Measurements from ENCODE around the gene LCOR.

Gene LCOR

DNA sequence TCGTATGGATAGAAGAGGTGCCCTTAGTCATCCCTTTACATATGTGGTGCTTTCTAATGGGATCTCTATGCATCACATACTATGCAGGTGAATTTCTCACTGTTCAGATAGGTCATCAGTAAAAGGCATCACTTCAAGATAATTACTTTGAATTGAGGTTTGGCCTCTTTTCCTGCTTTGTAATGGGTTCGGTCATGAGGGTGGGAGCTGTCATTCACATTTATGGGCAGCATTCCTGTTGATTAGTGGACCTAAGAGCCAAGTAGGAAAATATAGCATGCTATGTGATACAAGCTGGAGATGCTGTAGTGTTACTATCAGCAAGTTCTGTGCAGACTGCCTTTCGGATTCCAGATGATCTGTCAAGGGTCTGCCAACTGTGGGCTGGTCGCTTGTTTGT lies 156.3 kb downstream of the LCOR start:
- no peak for DNase-seq

DNA sequence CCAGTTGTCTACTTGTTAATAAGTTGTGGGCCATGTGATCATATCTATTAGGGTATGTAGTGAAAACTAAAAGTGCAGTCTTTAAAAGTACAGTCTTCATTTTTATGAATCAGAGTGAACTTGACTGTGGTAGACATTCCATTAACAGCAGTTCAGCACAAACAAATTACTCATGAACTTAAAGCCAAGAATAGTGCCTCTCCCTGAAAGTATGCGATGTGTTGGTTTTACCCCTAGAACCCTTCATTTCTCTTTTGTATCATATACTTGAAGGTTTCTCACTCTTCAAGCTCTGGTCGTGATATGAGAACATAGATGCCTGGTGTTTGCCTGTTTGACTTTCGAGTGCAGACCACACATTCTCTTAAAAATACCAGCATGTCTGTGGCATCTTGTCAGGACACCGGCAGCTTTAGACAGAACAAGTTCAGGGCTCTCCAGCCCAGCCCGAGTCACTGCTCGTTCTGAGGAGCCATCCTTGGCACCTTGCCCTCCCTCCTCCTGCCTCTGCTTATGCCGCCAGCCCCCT lies 159.3 kb downstream of the LCOR start:
- no peak for DNase-seq

DNA sequence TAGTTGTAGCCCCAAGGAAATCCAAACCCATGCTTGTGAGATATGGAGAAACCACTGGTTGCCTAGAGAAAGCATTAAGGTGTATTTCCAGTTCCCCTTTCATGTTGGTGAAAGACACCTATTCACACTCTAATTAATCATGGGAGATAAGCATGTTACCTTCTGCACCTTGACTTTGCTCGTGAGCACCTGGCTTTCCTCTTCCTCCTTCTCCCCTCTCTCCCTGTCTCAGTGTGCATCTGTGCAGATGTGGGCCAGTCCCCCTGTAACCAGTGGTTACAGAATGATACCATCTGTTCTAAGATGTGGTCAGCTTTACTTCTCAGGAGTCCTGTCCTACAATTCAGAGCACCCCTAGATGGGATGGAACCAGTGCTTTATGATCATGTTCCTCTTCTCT lies 160.6 kb downstream of the LCOR start:
- DNase-seq, result no peak

DNA sequence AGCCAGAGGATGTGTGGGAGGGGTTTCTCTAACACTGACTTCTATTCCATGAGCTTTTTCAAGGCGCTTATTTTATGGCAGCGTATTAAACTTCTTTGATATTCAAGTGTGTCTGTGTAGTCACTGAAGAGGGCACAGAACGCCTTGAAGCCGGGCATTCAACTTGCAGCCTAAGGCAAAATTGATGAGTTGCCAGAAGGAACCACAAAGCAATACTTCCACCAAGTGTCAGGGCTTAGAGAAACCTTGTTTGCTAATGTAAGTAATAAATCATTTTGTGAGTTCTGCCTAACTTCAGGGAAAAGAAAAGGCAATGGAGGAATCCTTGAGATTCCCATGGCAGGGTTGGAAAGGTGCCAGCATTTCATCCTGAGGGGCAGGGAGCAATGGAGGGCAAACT lies 163.8 kb downstream of the LCOR start:
- peak; percentile 39 for DNase-seq

DNA sequence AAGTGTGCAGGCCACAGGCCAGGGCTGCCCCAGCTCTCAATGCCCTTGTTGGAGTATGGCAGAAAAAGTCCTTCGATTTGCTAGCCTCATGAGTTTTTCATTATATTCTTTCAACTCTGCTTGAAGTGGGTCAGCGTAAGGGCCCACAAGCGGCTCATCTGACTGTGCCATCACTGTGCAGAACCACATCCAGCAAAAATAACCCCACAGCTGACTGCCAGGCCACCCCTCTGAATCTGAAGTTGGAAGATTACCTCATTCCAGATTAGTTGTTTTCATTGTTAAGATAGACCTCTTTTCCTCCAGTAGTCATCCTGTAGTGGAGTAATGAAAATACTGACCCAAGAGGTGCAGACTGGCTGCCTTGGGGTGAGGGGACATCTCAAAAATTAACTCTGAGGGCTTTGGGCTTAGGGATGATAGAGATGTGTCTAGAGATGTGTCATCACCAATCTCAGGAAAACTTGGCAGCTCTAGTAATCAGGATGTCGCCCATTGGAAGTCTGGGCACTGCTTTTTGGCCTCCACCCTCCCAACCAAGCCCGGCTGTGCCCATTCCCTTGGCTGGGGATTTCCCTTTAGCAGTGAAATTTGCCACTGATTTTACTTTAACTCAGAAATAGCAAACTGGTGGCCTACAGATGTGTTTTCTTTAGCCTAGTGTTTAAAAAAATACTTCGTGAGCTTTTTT lies 164.3 kb downstream of the LCOR start:
- no peak for DNase-seq

DNA sequence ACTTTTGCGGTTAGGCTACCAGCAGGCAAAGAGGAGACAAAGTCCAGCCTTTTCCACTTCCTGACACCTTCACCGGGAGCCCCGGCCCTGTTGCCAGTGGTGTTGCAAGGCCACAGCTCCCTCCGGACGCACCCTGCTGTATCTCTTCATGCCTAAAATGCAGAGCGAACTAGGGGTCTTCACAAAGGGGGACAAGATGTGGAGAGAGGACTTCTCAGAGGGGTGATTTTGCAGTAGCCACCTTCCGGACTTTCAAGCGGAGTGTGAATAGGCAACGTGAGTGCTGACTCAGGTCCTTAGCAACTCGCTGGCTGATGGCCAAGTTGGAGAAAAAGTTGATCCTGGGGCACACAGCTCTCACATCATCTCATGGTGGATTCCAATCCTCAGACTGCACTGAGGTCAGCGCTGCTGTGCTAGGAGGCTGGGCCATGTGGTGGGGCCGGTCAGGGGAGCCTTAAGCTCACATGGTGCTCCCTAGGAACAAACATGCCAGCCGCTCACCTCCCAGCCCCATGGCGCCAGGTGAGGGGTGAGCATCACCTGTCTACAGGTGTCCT lies 166.3 kb downstream of the LCOR start:
- DNase-seq, result peak; percentile 44

DNA sequence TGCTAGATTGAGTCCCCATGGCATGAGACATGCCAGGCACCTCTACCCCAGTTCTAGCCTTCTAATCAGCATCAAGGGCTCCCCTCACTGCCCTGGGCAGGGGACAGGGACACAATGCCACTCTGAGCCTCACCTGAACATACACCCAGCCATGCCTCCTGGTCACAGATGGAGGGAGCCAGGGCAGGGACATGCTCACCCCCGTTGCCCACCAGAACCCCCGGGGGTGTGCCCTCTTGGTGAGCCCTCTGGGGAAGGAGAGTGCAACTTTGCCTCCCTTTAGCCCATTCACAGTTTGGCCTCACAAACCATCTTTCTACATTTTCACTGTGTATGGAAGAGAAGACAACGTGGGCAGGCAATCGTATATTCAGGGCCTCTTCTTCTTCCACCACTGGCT lies 167.2 kb downstream of the LCOR start:
- no peak for DNase-seq

DNA sequence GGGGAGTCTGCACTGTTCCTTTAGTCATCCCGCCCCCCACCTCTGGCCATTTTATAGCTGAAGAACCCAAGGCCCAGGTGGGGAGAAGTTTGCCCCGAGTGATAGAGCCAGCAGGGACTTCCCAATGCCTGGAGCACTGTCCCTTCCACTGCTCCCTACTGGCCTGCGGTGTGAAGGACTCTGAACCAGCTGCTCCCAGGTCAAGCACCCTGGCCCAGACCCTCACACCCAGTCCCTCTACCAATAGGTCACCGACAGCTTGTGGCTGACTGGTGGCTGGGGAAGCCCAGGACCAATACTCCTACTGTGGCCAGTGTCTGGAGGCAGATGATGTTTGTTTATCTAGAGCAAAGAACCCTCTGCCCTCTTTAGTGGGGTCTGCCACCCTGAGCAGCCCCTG lies 167.9 kb downstream of the LCOR start:
- DNase-seq, result no peak

DNA sequence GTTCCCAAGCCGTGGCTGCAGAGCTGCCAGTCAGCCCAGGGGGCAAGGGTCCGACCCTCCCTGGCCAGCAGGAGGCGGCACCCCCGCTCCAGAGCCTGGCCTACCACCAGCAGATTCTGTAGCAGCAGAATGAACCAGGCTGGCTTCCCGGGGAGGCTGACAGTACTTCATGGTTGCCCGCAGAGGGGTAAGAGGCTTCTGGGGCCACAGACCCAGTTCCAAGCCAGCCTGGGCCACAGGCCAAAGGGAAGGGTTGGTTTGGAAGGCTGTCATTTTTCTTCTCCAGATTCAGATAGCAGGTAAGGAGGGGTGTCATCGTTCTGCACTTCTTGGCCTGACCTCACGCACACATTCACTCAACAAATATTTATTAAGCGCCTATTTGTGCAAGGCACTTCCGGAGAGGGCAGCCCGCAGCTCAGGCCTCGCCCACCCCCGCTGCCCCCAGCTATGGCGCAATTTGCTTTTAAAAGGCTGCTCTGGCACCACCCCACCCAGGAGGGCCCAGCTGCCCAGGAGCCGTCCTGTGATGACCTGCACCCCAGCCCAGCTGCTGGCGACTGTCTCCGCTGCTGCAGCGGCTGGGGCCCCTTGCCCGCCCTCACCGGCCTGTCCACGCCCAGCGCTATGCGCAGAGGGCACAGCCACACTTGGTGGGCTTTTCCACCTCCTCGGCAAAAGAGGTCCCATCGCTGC lies 168.5 kb downstream of the LCOR start:
- no peak for DNase-seq

DNA sequence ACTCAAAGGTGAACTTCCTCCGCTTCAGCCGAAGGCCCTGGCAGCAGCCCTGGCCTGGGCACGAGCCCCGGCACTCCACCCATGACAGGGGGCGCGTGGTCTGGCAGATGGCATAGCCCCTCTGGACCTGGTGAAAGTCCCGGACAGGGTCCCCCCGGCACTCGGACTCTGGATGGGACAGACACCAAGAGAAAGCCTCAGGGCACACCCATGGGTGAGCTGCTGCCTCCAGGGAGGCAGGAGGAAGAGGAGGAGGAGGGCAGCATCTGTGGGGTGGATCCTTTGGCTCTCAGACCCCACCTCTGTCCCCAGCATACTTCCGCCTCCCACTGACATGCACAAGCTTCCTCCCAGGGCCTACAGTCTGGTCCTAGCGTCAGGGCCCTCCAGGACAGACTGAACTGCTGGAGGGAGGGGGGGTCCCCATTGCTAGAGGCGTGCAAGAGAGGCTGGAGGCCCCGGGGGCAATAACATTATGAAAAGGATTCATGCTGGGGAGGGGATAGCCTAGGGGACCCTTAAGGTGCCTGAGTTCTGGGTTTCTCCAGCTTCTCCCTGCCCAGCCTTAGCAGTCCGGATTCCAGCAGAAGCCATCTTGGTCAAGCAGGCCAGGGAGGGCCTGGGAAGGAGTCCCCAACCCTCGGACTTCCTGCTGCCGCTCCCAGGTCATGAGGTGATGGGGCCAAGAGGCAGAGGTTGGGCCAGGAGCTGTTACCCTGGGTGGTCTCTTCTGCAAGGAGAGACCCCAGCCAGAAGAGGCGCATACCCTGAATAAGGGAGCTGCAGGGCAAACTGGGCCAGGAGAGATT lies 169.3 kb downstream of the LCOR start:
- DNase-seq, result no peak

DNA sequence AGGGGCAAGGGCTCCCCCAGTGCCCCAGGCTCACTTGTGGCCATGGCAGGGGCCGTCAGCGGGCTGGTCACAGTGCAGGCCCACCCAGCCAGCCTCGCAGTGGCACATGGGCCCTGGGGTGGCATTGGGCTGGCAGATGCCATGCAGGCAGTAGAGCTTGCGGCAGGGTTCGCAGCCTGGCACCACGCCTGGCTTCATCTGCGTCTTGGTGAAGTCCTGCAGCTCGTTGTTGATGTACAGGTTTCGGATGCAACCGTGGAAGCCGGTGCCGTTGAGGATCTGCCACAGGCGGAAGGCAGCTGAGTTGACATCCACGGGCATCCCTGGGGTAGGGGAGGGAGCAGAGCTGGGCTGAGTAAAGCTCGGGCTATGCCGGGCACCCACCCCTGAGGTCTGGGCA lies 170.6 kb downstream of the LCOR start:
- DNase-seq, result no peak

DNA sequence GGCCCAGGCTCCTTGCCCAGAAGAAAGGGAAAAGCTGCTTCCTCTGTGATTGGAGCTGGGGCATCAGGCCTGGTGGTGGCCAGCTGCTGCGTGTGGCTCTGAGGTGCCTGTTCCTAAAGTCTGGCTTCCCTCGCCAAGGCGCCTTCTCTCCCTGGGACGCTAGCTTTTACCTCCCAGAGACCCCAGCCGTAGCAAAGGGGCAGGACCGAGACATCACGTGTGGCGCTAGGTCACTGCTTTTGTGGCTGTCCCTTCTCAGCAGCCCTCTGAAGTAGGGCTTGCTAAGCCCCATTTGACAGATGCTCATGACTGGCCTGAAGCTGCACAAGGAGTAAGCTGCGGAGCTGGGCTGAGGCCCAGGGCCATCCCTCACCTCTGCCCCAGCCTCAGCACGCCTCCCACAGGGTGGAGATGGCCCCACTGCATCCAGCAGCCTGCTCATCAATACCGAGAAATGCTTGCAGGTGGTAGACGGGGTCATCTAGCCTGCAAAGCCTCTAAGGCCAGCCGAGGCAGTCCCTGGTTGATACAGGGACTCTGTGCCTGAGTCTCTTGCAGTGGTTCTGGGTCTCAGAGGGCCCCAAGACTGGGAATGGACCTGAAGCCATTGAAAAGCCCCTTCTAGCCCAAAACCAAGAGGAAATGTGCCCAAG lies 171.2 kb downstream of the LCOR start:
- DNase-seq, result no peak

DNA sequence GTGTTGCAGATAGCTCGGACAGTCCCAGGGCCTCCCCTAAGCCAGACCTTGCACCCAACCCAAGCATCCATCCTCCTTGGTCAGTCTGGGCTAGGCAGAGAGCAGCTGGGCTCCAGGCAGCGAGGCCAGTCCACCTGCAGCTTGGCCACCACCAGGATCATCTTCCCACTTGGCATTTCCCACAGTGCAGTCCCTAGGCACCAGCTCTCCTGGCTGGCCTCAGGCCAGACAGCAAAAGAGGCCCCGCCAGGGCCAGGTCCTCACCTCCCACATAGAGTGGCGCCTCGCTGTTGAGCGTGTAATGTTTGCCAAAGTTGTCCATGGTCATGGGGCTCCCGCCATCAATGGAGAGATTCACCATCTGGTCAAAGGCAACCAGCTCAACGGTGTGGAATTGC lies 171.7 kb downstream of the LCOR start:
- no peak for DNase-seq

DNA sequence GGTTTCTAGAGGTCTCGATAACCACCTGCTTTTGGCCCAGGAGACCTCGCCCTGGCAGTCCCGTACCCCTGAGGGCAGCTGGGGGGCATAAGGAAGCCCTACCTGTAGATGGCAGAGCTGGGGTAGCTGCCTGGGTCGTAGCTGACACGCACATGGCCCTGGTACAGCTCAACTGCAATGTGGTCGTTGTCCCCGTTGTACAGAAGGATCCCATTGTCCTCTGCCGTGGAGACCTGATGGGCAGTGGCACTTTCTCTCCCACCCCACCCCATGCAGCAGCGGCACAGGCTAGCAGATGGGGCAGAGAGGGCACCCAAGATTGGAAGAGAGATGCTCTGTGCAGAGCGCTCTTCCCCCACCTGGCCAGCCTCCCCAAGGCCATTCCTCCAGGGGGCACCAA lies 172.5 kb downstream of the LCOR start:
- DNase-seq, result no peak

DNA sequence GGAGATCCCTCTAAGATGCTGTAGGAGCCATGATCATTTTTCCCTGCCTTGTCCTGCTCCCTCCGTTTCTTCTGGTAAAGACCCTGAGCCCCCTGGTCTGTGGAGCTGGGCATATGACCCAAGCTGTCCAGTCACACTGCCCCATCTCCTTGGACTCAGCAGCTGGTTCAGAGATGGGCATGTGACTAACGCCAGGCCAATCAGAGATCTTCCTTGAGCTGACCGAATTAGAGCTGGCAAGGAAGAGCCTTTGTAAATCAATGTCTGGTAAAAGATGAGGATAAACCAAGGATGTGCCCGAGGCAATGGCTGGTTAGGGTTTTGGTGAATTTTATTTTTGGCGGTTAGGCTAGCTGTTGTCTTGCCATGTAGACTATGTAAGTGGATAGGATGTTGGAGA lies 173.3 kb downstream of the LCOR start:
- DNase-seq, result no peak

DNA sequence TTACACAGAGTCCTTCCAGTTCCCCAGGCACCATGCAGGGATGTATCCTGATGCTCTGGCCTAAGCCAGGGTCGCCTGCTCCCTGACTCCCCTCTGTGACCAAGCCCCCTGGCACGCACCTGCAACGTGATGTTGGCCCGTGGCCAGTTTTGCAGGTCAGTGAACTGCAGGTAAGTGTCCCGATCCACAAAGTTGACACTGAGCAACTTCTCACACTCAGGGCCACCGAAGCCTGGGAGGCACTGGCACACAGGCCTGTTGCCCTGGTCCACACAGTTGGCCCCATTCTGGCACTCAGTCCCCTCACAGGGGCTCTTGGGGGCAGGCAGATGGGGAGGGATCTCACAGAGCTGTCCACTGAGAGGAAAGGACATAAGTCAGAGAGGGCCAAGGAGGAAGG lies 174.3 kb downstream of the LCOR start:
- DNase-seq, result no peak

DNA sequence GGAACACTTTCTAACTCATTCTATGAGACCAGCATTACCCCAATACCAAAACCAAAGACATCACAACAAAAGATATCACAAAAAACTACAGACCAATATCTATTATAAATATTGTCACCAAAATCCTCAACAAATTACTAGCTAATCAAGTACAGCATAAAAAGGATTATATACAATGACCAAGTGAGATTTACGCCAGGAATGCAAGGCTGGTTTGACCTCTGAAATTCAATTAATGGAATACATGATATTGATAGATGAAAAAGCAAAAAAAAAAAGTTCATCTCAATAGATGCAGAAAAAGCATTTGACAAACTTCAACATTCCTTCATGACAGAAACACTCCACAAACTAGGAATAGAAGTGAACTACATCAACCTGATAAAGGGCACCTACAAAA lies 175.3 kb downstream of the LCOR start:
- DNase-seq, result no peak

DNA sequence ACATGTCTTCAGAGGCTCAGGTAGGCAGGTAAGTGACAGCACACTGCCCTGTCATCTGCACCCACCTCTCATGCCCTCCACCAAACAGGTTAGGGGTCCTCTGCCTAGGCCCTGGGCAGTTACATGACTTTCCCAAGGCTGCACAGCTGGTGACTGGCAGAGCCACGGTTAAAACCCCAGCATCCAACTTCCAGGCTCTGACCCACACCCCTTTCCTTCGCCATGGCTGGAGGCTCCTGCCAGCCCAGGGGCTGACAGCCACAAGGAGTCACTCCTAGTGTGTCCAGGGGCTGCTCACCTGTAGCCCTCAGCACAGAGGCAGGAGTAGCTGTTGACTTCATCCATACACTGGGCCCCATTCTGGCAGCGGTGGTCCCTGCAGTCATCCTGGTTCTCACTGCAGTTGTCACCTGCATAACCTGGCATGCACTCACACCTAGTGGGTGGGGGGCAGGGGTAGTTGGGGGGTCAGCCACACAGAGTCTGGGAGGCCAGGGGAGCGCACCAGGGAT lies 178.7 kb downstream of the LCOR start:
- no peak for DNase-seq

DNA sequence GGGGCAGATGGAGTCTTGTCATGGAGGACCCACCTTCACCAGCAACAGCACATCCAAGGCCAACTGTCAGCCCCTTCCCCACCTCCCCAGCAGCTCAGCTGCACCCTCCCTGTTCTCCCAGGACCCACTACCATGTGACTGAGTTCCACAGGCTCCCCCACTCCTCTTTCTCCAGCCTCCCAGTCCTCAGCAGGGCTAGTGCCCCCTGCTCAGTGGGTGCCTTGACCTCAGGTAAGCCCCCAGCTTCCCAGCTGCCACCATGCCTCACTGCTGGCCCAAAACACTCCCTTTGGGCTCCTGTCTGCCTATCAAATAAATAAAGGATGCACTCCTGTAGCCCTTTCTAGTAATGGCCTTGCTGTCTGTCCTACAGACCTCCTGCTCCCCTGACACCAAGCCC lies 179.3 kb downstream of the LCOR start:
- DNase-seq, result no peak

DNA sequence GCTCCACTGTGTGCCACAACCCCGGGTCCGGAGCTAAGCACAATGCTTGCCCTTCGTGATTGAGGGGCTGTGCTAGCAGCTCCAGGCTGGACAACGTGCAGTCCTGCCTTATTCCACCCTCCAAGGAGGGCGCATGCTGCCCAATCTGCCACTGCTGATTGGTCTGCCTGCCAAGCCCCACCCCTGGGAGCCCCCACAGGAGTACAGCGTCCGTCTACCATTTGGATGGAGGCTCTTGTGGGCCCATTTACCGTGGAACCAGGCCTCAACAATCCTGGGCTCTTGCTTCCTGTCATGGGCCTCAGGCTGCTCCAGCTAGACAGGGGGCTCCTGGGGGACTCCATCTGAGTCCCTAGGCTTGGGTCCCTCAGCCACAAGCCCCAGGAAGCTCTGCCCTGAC lies 180.4 kb downstream of the LCOR start:
- DNase-seq, result no peak

DNA sequence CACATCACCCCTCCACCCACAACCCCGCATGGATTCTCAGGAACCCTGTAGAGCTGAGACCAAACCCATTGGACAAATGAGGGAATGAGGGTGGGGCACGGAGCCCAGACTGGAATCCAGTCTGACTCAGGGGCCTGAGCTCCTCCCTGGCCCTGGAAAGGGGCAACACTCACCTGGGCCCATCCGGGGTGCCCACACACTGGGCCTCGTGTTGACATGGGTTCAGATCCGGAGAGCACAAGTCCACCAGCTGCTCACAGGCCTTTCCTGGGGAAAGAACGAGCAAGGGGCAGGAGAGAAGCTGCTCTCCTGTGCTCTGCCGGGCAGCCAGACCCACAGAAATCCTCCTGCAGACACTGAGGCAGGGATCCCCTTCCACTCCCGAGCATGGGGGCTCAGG lies 181.5 kb downstream of the LCOR start:
- DNase-seq, result no peak

DNA sequence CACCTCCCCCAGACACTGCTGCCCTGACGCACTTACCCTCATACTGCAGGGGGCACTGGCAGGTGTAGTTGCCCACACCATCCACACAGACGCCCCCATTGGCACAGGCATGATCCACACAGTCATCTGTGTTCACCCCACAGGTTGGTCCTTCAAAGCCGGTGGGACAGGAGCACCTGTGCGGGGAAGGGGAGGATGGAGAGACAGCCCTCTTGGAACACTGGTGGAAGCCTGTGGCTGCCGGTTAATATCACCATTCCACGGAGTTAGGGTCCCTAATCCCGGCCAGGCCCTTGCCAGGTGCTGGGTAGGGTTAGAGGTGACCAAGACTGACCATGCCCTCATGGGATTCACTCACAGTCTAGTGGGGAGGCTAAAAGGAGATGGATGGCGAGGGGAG lies 181.9 kb downstream of the LCOR start:
- no peak for DNase-seq

DNA sequence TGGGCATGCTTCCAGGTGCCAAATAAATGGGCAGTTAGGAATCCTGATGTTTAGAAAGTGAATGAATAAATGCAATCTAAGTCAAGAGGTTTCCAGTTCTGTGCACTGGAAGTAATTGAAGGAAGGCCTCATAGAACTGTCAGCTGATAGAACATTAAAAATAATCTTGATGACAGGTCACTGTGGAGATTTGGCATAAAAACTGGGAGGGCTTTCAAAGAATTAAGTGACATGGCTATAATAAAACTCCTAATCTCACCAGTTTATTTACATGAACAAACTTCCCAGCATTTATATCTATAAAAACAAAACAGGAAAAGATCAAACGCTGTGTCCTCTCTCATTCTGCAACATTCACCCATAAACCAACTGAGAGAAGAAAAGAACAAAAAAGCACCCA lies 183.1 kb downstream of the LCOR start:
- DNase-seq, result no peak
